ENCODE results near the gene PRSS22. TPM values are rescaled to one million over a fixed set of nuclear protein-coding genes. Genes with fewer than 3 reads are reported as not detected.

PRSS22 gene
- total RNA-seq, 2 donors from 2014 or later = not detected

- no peak within 1 kb of the TSS for H3K4me3 ChIP-seq
- H3K27ac ChIP-seq = no peak within 1 kb of the TSS
- no peaks in the 10 kb centered on the region for H3K4me1 ChIP-seq
- no peak for DNase-seq (ENCODE audit: low spot score)
- no peaks in the 10 kb centered on the region for H3K27me3 ChIP-seq
- TF ChIP-seq, protein P1, sequence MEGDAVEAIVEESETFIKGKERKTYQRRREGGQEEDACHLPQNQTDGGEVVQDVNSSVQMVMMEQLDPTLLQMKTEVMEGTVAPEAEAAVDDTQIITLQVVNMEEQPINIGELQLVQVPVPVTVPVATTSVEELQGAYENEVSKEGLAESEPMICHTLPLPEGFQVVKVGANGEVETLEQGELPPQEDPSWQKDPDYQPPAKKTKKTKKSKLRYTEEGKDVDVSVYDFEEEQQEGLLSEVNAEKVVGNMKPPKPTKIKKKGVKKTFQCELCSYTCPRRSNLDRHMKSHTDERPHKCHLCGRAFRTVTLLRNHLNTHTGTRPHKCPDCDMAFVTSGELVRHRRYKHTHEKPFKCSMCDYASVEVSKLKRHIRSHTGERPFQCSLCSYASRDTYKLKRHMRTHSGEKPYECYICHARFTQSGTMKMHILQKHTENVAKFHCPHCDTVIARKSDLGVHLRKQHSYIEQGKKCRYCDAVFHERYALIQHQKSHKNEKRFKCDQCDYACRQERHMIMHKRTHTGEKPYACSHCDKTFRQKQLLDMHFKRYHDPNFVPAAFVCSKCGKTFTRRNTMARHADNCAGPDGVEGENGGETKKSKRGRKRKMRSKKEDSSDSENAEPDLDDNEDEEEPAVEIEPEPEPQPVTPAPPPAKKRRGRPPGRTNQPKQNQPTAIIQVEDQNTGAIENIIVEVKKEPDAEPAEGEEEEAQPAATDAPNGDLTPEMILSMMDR (IDR thresholded peaks at IDR 0.05) = no peak
- H3K9me3 ChIP-seq = no peaks in the 10 kb centered on the region
- H3K36me3 ChIP-seq = no peaks in the 10 kb centered on the region
Measured at GRCh38 chr16:2829501-2830354, 28.2 kb downstream of the PRSS22 start, which contains the start of gene ZG16B. TSS of gene ZG16B (plus strand) at chr16:2830303. CDS start at chr16:2830442, 139 bp downstream.

DNA sequence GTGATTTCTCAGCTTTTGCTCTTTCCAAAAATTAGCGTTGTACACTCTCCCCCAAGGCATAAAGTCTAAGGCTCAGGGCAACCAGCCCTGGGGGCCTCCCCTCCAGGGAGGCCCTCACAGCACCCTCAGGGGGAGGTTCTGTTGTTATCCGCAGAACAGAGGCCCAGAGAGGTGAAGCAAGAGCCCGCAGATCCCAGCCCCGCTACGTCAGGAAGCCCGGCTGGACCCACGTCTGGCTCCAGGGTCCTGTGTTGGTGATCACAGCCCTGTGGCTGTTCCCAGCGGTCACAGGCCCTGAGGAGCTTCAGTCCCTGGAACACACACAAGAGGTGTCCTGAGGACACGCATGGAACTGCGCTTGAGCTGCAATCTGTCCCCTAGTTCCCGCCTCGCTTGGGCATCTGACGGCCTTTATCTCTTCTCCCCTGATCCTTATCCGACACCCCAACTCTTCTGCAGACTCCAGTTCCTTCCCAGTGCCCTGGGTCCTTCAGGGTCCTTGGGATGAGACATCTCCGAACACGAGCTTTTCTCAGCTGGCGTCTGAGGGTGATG lies 29.0 kb downstream of the PRSS22 start:
- TF ChIP-seq, protein P1 (IDR thresholded peaks at IDR 0.05) = no peak
- Histone ChIP-seq H3K9me3 (no peaks in the 10 kb centered on the region), H3K4me1 (no peaks in the 10 kb centered on the region), H3K27me3 (no peaks in the 10 kb centered on the region), H3K4me3 (no peak overlapping the region), H3K36me3 (no peaks in the 10 kb centered on the region), H3K27ac (no peak overlapping the region)
- no peak for DNase-seq (ENCODE audit: low spot score)

GRCh38 chr16:2828521-2828840 lies 29.5 kb downstream of the PRSS22 start:
- Histone ChIP-seq H3K27me3 (no peaks in the 10 kb centered on the region), H3K27ac (no peak overlapping the region), H3K36me3 (no peaks in the 10 kb centered on the region), H3K9me3 (no peaks in the 10 kb centered on the region), H3K4me3 (no peak overlapping the region), H3K4me1 (no peaks in the 10 kb centered on the region)
- no peak for DNase-seq (ENCODE audit: low spot score)
- TF ChIP-seq, protein P1 (IDR thresholded peaks at IDR 0.05) = no peak

GRCh38 chr16:2827831-2828520 lies 30.0 kb downstream of the PRSS22 start:
- Histone ChIP-seq H3K9me3 (no peaks in the 10 kb centered on the region), H3K36me3 (no peaks in the 10 kb centered on the region), H3K4me3 (no peak overlapping the region), H3K4me1 (no peaks in the 10 kb centered on the region), H3K27me3 (no peaks in the 10 kb centered on the region), H3K27ac (no peak overlapping the region)
- TF ChIP-seq, protein P1 (IDR thresholded peaks at IDR 0.05) = no peak
- DNase-seq (ENCODE audit: low spot score) = no peak

DNA sequence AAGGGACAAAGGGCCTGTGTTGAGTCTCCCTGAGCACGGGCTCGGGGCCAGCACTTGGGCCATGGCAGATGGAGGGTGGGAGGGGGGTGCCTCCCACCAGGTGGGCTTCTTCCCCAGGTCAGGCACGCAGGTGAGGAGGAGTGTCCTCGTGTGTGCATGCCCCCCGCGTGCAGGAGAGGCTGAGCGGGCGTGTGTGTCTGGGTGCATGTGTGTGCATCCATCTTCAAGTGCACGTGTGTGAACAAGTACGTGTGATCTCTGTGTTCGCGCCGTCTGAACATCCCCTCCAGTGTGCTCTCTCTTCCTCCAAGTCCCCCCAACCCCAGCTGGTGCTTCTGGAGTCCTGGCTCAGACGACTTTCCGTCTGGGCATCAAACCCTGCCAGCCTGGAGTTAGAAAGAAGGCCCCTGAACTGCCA lies 30.6 kb downstream of the PRSS22 start:
- no peaks in the 10 kb centered on the region for H3K36me3 ChIP-seq
- H3K27me3 ChIP-seq = no peaks in the 10 kb centered on the region
- TF ChIP-seq, protein P1 (IDR thresholded peaks at IDR 0.05) = no peak
- no peak for DNase-seq (ENCODE audit: low spot score)
- H3K4me3 ChIP-seq = no peak overlapping the region
- no peaks in the 10 kb centered on the region for H3K9me3 ChIP-seq
- no peak overlapping the region for H3K27ac ChIP-seq
- no peaks in the 10 kb centered on the region for H3K4me1 ChIP-seq

Data from right atrium auricular region (tissue), 2 donors.